A549 (cell line): ENCODE measurements around the gene ULBP3.

Source experiments
- MAZ ChIP-seq: fragments of 150-350 bp; IDR thresholded peaks from 2 replicates; pipeline ENCODE4 v1.6.1; 2014; ENCODE audit warnings: antibody characterized with exemption, low read depth, low read length, borderline replicate concordance
- PHF8 ChIP-seq: fragments of 200-600 bp; sonication (generic); IDR thresholded peaks from 2 replicates; pipeline ENCODE4 v1.6.1; 2016; ENCODE audit warnings: low read depth, mild to moderate bottlenecking, antibody characterized with exemption, moderate library complexity, borderline replicate concordance
- TF ChIP-seq, protein P1 (sequence below): fragments of >200 bp; sonication (Bioruptor Twin); formaldehyde crosslinking; IDR thresholded peaks from 3 replicates; pipeline ENCODE4 v1.5.1; 2016

DNA sequence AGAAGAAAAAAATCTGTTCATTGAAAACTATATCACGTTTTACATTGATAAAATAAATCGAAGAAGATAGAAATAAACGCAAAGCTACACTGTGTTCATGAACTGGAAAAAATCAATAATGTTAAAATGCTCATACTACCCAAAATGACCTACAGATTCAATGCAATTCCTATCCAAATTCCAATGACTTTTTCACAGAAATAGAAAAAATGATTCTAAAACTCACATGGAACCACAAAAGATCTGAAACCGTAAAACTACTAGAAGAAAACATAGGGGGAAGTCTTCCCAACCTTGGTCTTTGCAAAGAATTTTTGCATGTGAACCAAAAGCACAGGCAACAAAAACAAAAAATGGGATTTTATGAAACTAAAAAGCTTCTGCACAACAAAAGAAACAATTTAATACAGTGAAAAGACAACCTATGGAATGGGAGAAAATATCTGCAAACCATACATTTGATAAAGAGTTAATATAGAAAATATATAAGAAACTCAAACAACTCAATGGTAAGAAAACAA lies 33.9 kb upstream of the ULBP3 start:
- no peak for TF ChIP-seq PHF8
- no peak for TF ChIP-seq MAZ
- TF ChIP-seq, protein P1, sequence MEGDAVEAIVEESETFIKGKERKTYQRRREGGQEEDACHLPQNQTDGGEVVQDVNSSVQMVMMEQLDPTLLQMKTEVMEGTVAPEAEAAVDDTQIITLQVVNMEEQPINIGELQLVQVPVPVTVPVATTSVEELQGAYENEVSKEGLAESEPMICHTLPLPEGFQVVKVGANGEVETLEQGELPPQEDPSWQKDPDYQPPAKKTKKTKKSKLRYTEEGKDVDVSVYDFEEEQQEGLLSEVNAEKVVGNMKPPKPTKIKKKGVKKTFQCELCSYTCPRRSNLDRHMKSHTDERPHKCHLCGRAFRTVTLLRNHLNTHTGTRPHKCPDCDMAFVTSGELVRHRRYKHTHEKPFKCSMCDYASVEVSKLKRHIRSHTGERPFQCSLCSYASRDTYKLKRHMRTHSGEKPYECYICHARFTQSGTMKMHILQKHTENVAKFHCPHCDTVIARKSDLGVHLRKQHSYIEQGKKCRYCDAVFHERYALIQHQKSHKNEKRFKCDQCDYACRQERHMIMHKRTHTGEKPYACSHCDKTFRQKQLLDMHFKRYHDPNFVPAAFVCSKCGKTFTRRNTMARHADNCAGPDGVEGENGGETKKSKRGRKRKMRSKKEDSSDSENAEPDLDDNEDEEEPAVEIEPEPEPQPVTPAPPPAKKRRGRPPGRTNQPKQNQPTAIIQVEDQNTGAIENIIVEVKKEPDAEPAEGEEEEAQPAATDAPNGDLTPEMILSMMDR, result no peak
